SH-SY5Y (cell line): ENCODE results near the gene FAM170B.

Experiments
- GATA2 ChIP-seq: IDR thresholded peaks from 2 replicates; pipeline ENCODE4 v1.6.1; 2011; ENCODE audit warnings: mild to moderate bottlenecking, low read depth, low read length
- GATA3 ChIP-seq: IDR thresholded peaks from 2 replicates; pipeline ENCODE4 v1.6.1; 2011; ENCODE audit warnings: low read depth, mild to moderate bottlenecking, low read length, moderate library complexity

DNA sequence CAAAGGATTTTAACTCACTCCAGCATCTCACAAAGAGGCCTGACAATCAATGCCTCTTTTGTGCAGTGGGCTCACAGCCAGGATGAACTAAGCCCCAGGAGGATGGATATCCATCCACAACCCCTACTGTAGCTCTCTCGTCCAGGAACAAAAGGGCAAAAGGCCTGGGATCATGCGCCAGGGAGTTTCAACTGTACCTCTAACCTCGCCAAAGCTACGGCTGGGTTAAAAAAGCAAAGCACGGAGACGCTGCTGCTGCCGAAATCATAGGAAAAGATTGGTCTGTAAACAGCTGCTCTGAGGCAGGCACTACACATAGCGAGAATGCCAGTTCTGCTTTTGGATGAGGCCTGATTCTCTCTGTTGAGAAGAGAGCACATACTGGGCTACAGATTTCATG is 50.6 kb downstream of the FAM170B start:
- no peak for TF ChIP-seq GATA3
- no peak for TF ChIP-seq GATA2
